GM19238 (cell line): Measurements from ENCODE around the gene NEDD4L.

Experiments
- DNase-seq: peaks from one replicate; pipeline ENCODE4 v3.0.0; 2011; ENCODE audit warnings: low spot score; ENCODE audit not compliant: insufficient read length

Gene NEDD4L

GRCh38 chr18:58447402-58448095 lies 403.5 kb downstream of the NEDD4L start:
- DNase-seq: no peak

GRCh38 chr18:58449464-58449863 lies 405.4 kb downstream of the NEDD4L start:
- no peak for DNase-seq
